ENCODE results near the gene SLC45A1. TPM values are rescaled to one million over a fixed set of nuclear protein-coding genes. Genes with fewer than 3 reads are reported as not detected.

Gene SLC45A1
- total RNA-seq, 2 donors from 2014 or later = 1.0 to 3.0 TPM

- Histone ChIP-seq H3K27ac (peak overlapping the region; percentile 30 to 69), H3K36me3 (peaks cover 100% of the 10 kb centered on the region), H3K9me3 (no peaks in the 10 kb centered on the region), H3K4me3 (no peak overlapping the region), H3K4me1 (peaks cover 2 to 55% of the 10 kb centered on the region in 2 donors), H3K27me3 (no peaks in the 10 kb centered on the region)
- no peak for DNase-seq (ENCODE audit: low spot score)
- no peak for TF ChIP-seq CTCF (IDR thresholded peaks at IDR 0.05)
These were observed 41.1 kb downstream of the SLC45A1 start for GRCh38 chr1:8358897-8359616.

- Histone ChIP-seq H3K4me3 (no peak overlapping the region), H3K36me3 (peaks cover 99% of the 10 kb centered on the region), H3K27ac (peak overlapping the region; percentile 30 to 69), H3K4me1 (peaks cover 2 to 59% of the 10 kb centered on the region in 2 donors), H3K27me3 (no peaks in the 10 kb centered on the region), H3K9me3 (no peaks in the 10 kb centered on the region)
- TF ChIP-seq CTCF (IDR thresholded peaks at IDR 0.05) = no peak
- DNase-seq (ENCODE audit: low spot score) = no peak
These were observed 41.9 kb downstream of the SLC45A1 start for GRCh38 chr1:8359617-8360481.

- no peak overlapping the region for H3K4me3 ChIP-seq
- peaks cover 99% of the 10 kb centered on the region for H3K36me3 ChIP-seq
- no peaks in the 10 kb centered on the region for H3K27me3 ChIP-seq
- DNase-seq (ENCODE audit: low spot score) = no peak
- no peaks in the 10 kb centered on the region for H3K9me3 ChIP-seq
- H3K4me1 ChIP-seq = peaks cover 4 to 59% of the 10 kb centered on the region in 2 donors
- peak overlapping the region in 1 of 2 donors; percentile 69 for H3K27ac ChIP-seq
- no peak for TF ChIP-seq CTCF (IDR thresholded peaks at IDR 0.05)
These were observed 42.7 kb downstream of the SLC45A1 start for GRCh38 chr1:8360493-8361197.

GRCh38 chr1:8361198-8361849 lies 43.4 kb downstream of the SLC45A1 start:
- Histone ChIP-seq H3K36me3 (peaks cover 99% of the 10 kb centered on the region), H3K27ac (no peak overlapping the region), H3K9me3 (no peaks in the 10 kb centered on the region), H3K4me1 (peaks cover 4 to 59% of the 10 kb centered on the region in 2 donors), H3K27me3 (no peaks in the 10 kb centered on the region), H3K4me3 (no peak overlapping the region)
- TF ChIP-seq CTCF (IDR thresholded peaks at IDR 0.05) = no peak
- no peak for DNase-seq (ENCODE audit: low spot score)

GRCh38 chr1:8362701-8363101 lies 44.8 kb downstream of the SLC45A1 start:
- no peaks in the 10 kb centered on the region for H3K9me3 ChIP-seq
- H3K4me3 ChIP-seq = no peak overlapping the region
- peaks cover 89% of the 10 kb centered on the region for H3K36me3 ChIP-seq
- no peaks in the 10 kb centered on the region for H3K27me3 ChIP-seq
- DNase-seq (ENCODE audit: low spot score) = no peak
- peak overlapping the region; percentile 90 to 98 for H3K27ac ChIP-seq
- TF ChIP-seq CTCF (IDR thresholded peaks at IDR 0.05) = no peak
- H3K4me1 ChIP-seq = peaks cover 4 to 59% of the 10 kb centered on the region in 2 donors

All from right atrium auricular region (tissue), 2 donors.